Kidney epithelial cell (primary cell): ENCODE data around the gene CLGN. TPM values are rescaled to one million over a fixed set of nuclear protein-coding genes. Genes with fewer than 3 reads are reported as not detected.

Source experiments
- DNase-seq: peaks from one replicate; pipeline ENCODE4 v3.0.0-alpha.2; 2010; ENCODE audit warnings: low read depth
- H3K27me3 ChIP-seq: 2 replicates; pipeline ENCODE4 v1.6.0; 2011; ENCODE audit warnings: low read length; ENCODE audit not compliant: control insufficient read depth, insufficient read depth
- H3K36me3 ChIP-seq: 2 replicates; pipeline ENCODE4 v1.5.1; 2011; ENCODE audit warnings: low read length; ENCODE audit not compliant: control insufficient read depth, insufficient read depth
- H3K4me3 ChIP-seq: 2 replicates; pipeline ENCODE4 v1.5.1; 2011; ENCODE audit warnings: low read depth, mild to moderate bottlenecking, control low read depth, low read length
- total RNA-seq: library from RNA; depleted of rRNA; stranded (reverse); fragments of >200 nt; gene quantifications from 2 replicates; pipeline ENCODE4 v1.2.3, GENCODE V29; 2015
- TF ChIP-seq, protein P1 (sequence below): IDR thresholded peaks from 2 replicates; pipeline ENCODE4 v1.5.1; 2011; ENCODE audit warnings: mild to moderate bottlenecking, moderate library complexity, low read length, control low read depth, inconsistent platforms; ENCODE audit not compliant: insufficient read depth, poor library complexity, severe bottlenecking

CLGN gene
- total RNA-seq, 1 donor from 2014 or later, result 12.1 TPM

- no peaks in the 10 kb centered on the region for H3K27me3 ChIP-seq
- DNase-seq, result no peak
- peaks cover 1% of the 10 kb centered on the region for H3K36me3 ChIP-seq
- TF ChIP-seq, protein P1, sequence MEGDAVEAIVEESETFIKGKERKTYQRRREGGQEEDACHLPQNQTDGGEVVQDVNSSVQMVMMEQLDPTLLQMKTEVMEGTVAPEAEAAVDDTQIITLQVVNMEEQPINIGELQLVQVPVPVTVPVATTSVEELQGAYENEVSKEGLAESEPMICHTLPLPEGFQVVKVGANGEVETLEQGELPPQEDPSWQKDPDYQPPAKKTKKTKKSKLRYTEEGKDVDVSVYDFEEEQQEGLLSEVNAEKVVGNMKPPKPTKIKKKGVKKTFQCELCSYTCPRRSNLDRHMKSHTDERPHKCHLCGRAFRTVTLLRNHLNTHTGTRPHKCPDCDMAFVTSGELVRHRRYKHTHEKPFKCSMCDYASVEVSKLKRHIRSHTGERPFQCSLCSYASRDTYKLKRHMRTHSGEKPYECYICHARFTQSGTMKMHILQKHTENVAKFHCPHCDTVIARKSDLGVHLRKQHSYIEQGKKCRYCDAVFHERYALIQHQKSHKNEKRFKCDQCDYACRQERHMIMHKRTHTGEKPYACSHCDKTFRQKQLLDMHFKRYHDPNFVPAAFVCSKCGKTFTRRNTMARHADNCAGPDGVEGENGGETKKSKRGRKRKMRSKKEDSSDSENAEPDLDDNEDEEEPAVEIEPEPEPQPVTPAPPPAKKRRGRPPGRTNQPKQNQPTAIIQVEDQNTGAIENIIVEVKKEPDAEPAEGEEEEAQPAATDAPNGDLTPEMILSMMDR, result no peak
- H3K4me3 ChIP-seq, result peak overlapping the region; percentile 64
Measured at GRCh38 chr4:140372751-140373327, 54.6 kb downstream of the CLGN start.

DNA sequence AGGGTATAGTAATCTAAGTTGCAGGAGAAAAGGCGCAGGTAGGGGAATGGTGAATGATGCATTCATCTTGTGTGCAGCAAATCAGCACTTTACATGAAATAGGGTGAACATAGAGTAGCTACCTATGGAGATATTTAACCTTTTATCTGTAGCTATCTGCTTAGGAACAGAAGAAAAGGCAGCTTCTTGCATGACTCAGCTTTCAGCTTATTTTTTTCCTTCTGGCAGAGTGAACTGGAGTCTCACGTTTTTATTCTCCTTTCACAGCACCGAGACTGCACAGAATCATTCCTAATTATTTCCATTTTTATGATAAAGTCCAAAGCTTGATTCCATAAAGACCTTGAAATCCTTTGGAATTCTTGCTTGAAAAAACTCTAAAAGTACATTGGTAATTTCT, 58.8 kb downstream of the CLGN start:
- peaks cover 1% of the 10 kb centered on the region for H3K36me3 ChIP-seq
- H3K27me3 ChIP-seq, result no peaks in the 10 kb centered on the region
- DNase-seq, result no peak
- no peak overlapping the region for H3K4me3 ChIP-seq
- TF ChIP-seq, protein P1, result no peak

DNA sequence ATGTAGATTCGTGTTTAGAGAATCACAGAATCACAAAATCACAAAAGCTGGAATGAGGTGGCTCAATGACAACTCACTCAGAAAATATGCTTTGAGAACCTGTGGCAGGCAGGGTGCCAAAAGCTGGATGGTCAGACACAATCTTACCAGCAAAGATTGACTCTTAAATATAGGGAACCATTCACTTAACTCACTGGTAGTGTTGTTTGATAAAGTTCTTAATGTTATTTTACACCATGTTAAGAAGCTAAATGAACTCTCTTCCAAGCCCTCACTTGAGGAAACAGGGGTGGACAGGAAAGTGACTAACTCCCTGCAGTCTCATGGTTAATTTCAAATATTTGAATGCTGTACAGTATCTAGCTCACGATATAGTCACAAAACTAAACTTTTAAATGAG, 59.7 kb downstream of the CLGN start:
- Histone ChIP-seq H3K27me3 (no peaks in the 10 kb centered on the region), H3K36me3 (peaks cover 1% of the 10 kb centered on the region), H3K4me3 (no peak overlapping the region)
- DNase-seq, result no peak
- TF ChIP-seq, protein P1, result no peak

DNA sequence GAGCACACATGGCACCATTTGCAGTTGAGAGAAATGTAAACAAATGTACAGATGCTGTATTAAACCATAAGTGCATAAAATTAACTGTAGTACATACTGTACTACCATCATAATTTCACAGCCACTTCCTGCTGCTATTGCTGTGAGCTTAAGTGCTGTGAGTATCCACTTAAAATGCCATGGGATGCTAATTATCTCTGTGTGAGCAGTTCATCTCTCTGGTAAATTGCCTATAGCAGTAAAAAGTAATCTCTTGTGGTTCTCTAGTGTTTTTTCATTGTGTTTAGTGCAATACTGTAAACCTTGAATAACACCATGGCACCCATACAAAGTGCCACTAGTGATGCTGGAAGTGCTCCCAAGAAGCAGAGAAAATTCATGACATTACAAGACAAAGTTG, 63.9 kb downstream of the CLGN start:
- TF ChIP-seq, protein P1, result no peak
- no peak for DNase-seq
- Histone ChIP-seq H3K36me3 (no peaks in the 10 kb centered on the region), H3K27me3 (no peaks in the 10 kb centered on the region), H3K4me3 (no peak overlapping the region)

- no peak overlapping the region for H3K4me3 ChIP-seq
- H3K36me3 ChIP-seq, result no peaks in the 10 kb centered on the region
- DNase-seq, result no peak
- H3K27me3 ChIP-seq, result no peaks in the 10 kb centered on the region
- TF ChIP-seq, protein P1, result no peak
Measured at GRCh38 chr4:140363051-140363450, 64.4 kb downstream of the CLGN start.

- TF ChIP-seq, protein P1, result no peak
- H3K27me3 ChIP-seq, result no peaks in the 10 kb centered on the region
- DNase-seq, result no peak
- H3K36me3 ChIP-seq, result no peaks in the 10 kb centered on the region
- no peak overlapping the region for H3K4me3 ChIP-seq
Measured at GRCh38 chr4:140361099-140361498, 66.3 kb downstream of the CLGN start.
